Motor neuron (in vitro differentiated cells): Measurements from ENCODE around the gene TNRC18. TPM values are rescaled to one million over a fixed set of nuclear protein-coding genes. Genes with fewer than 3 reads are reported as not detected.
"Not testable (repeated sequence)": the region's sequence is repeated elsewhere in the genome, so short reads cannot be mapped to it uniquely, and the experiment has no call there.

Experiments used
- ATAC-seq, 8 experiments: fragments of 200-7000 bp; cut with Tn5 transposase; replicated peaks in 6 of 8; 2 replicates each; pipeline ENCODE4 v1.8.0; 2021; ENCODE audit warnings: mild to moderate bottlenecking in 8 of 8, moderate library complexity in 8 of 8
- H3K27ac ChIP-seq, 2 donors: fragments of 250-450 bp; sonication (Bioruptor Pico); 2 replicates each; pipeline ENCODE4 v1.9.0; 2021; ENCODE audit warnings: antibody characterized with exemption in 2 of 2, mild to moderate bottlenecking in 2 of 2, moderate library complexity in 1 of 2
- H3K4me1 ChIP-seq, 2 donors: fragments of 250-450 bp; sonication (Bioruptor Pico); replicated peaks in 1 of 2; 2 replicates each; pipeline ENCODE4 v1.6.1; 2021; ENCODE audit warnings: antibody characterized with exemption in 2 of 2, mild to moderate bottlenecking in 2 of 2, moderate library complexity in 1 of 2
- H3K4me3 ChIP-seq, 5 donors: fragments of 250-450 bp; sonication (Bioruptor Pico); 2 replicates each; pipeline ENCODE4 v1.9.0; 2021; ENCODE audit warnings: antibody characterized with exemption in 5 of 5, mild to moderate bottlenecking in 5 of 5, moderate library complexity in 4 of 5
- WGBS, 10 experiments: fragments of 450-650 bp; shearing (Covaris generic); methylation state at CpG; one replicate each; pipeline ENCODE4 v1.0.0; 2022; 5-methylcytosine and 5-hydroxymethylcytosine counted together
- in situ Hi-C, 9 experiments: fragments of 400-800 bp; cut with MboI; loops; one replicate each; pipeline ENCODE4 v1.15.0; 2021; ENCODE audit warnings: low sequenced_read_pairs in 9 of 9, low pct_unique_long_range_greater_than_20kb in 2 of 9; ENCODE audit not compliant: unreplicated experiment in 9 of 9
- total RNA-seq, 8 experiments: library from RNA; unstranded; fragments of 300-600 nt; gene quantifications; 2 replicates each; pipeline versions ENCODE4 v1.2.3 to v1.2.4, GENCODE V29; 2022

TNRC18 gene
- total RNA-seq, 8 experiments from 2014 or later = 12.1 to 127 (median 45.8) TPM

GRCh38 chr7:5274985-5275431 is 148.6 kb downstream of the TNRC18 start:
- peak in 5 of 8 experiments; percentile 21 to 91 (median 71) for ATAC-seq
- WGBS, 10 experiments = 100% methylated on average over 2 of the region's 11 CpGs; no CpG with 5 or more reads in 9 of the 10 experiments
- H3K27ac ChIP-seq, H3K4me1 ChIP-seq, in situ Hi-C loops, H3K4me3 ChIP-seq: not testable (repeated sequence)

- Histone ChIP-seq H3K27ac (no peak overlapping the region), H3K4me3 (no peak overlapping the region), H3K4me1 (no peaks in the 10 kb centered on the region)
- ATAC-seq = no peak
- 80 to 93% (median 88%) methylated on average over 2 to 3 of the region's 7 CpGs; no CpG with 5 or more reads in 7 of the 10 experiments for WGBS, 10 experiments
- in situ Hi-C loops = no loop called here
These were observed 149.2 kb downstream of the TNRC18 start for GRCh38 chr7:5274441-5274840.

- WGBS, 10 experiments = 4 to 100% (median 83%) methylated on average over 2 to 8 of the region's 18 CpGs; no CpG with 5 or more reads in 5 of the 10 experiments
- in situ Hi-C loops, H3K4me3 ChIP-seq, H3K27ac ChIP-seq, H3K4me1 ChIP-seq: not testable (repeated sequence)
- ATAC-seq = peak in 1 of 8 experiments; percentile 51
These were observed 149.7 kb downstream of the TNRC18 start for GRCh38 chr7:5273831-5274405.

DNA sequence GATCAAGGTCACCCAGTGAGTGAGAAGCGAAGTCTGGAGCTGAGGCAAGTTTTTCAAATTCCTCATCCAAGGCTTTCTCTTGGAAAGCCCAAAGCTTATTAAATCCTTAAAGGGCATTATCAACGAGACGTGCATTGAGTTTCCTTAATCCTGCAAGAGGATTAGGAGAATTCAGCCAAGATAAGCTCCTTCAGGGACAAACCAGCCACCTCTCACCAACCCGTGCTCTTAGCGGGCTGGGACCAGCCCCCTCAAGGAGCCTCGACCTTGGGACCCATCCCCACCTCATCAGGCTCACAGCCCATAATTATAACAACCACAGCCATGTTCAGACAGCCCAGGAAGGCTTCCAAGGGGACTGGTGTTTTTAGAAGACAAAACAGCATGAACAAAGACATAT is 152.8 kb downstream of the TNRC18 start:
- Histone ChIP-seq H3K4me1 (peaks cover 8 to 11% of the 10 kb centered on the region in 2 donors), H3K4me3 (no peak overlapping the region), H3K27ac (no peak overlapping the region)
- no peak for ATAC-seq
- in situ Hi-C loops = no loop called here
- WGBS, 10 experiments = 100% methylated on average over 1 of the region's 6 CpGs; no CpG with 5 or more reads in 8 of the 10 experiments

GRCh38 chr7:5269992-5270657 is 153.5 kb downstream of the TNRC18 start:
- peak in 2 of 8 experiments; percentile 14 to 47 for ATAC-seq
- 60 to 92% (median 79%) methylated on average over 1 to 6 of the region's 12 CpGs; no CpG with 5 or more reads in 6 of the 10 experiments for WGBS, 10 experiments
- H3K4me3 ChIP-seq, in situ Hi-C loops, H3K27ac ChIP-seq: not testable (repeated sequence)
- peaks cover 13 to 17% of the 10 kb centered on the region in 2 donors for H3K4me1 ChIP-seq

- peaks cover 20 to 28% of the 10 kb centered on the region in 2 donors for H3K4me1 ChIP-seq
- ATAC-seq, in situ Hi-C loops, H3K27ac ChIP-seq, H3K4me3 ChIP-seq: not testable (repeated sequence)
- 60 to 100% (median 100%) methylated on average over 1 to 7 of the region's 8 CpGs; no CpG with 5 or more reads in 5 of the 10 experiments for WGBS, 10 experiments
These were observed 155.8 kb downstream of the TNRC18 start for GRCh38 chr7:5267829-5268228.

DNA sequence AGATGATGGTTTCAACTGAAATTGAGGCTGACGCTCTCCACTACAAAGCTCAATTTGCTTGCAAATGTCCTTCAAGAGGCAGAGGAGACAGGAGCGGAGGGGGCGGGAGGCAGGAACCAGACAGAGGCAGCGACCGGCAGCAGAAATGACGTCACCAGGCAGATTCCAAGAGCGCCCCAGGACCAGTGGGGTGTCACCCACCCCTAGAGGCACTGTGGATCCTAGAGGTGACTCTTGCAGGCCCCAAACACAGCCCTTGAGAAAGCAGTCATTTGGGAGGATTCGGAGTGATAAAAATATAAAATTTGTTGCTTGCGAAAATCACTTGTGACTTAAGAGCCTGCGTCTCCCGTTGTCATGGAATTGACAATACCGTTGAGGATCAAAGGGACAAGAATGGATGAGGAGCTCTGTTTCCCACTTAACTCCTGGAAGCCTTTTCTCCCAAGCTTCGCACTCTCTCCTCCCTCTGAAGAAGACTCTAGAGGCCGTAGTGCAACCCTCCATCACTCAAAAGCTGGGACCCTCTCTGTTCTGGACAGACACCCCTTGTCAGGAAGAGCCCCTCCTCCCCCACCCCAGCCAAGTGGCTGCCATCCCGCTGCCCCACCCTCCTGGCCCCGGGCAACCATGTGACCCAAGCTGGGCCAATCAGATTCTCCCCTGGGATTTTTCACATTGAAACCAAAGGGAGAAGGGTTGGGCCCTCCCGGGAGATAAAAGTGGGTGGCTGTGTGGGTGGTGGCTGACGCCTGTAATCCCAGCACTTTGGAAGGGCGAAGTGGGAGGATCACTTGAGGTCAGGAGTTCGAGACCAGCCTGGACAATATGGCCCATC is 157.2 kb downstream of the TNRC18 start:
- 12 to 100% (median 60%) methylated on average over 1 to 6 of the region's 20 CpGs; no CpG with 5 or more reads in 2 of the 10 experiments for WGBS, 10 experiments
- no peak overlapping the region for H3K4me3 ChIP-seq
- ATAC-seq = peak in 5 of 8 experiments; percentile 90 to 94 (median 92)
- in situ Hi-C loops = no loop called here
- H3K27ac ChIP-seq = peak overlapping the region; percentile 88 to 97
- H3K4me1 ChIP-seq = peaks cover 25 to 33% of the 10 kb centered on the region in 2 donors

GRCh38 chr7:5265320-5266190 is 158.1 kb downstream of the TNRC18 start:
- WGBS, 10 experiments = 40 to 80% (median 68%) methylated on average over 1 to 6 of the region's 19 CpGs; no CpG with 5 or more reads in 6 of the 10 experiments
- in situ Hi-C loops = no loop called here
- ATAC-seq = peak in 7 of 8 experiments; percentile 27 to 70 (median 66)
- Histone ChIP-seq H3K27ac (peak overlapping the region; percentile 88 to 97), H3K4me1 (peaks cover 25 to 33% of the 10 kb centered on the region in 2 donors), H3K4me3 (no peak overlapping the region)

- H3K4me3 ChIP-seq, in situ Hi-C loops: not testable (repeated sequence)
- ATAC-seq = peak in 5 of 8 experiments; percentile 4 to 18 (median 14)
- Histone ChIP-seq H3K4me1 (peaks cover 25 to 33% of the 10 kb centered on the region in 2 donors), H3K27ac (peak overlapping the region; percentile 59 to 83)
- 60 to 67% methylated on average over 1 to 3 of the region's 10 CpGs; no CpG with 5 or more reads in 8 of the 10 experiments for WGBS, 10 experiments
These were observed 160.6 kb downstream of the TNRC18 start for GRCh38 chr7:5263066-5263465.

- 73 to 100% (median 90%) methylated on average over 1 to 7 of the region's 15 CpGs; no CpG with 5 or more reads in 3 of the 10 experiments for WGBS, 10 experiments
- H3K4me3 ChIP-seq, H3K27ac ChIP-seq, in situ Hi-C loops: not testable (repeated sequence)
- peak in 1 of 8 experiments; percentile 6 for ATAC-seq
- H3K4me1 ChIP-seq = peaks cover 15 to 20% of the 10 kb centered on the region in 2 donors
These were observed 163.0 kb downstream of the TNRC18 start for GRCh38 chr7:5260530-5261068.
